Esophagus (tissue), 2 donors: Measurements from ENCODE around the gene GPBAR1. TPM values are rescaled to one million over a fixed set of nuclear protein-coding genes. Genes with fewer than 3 reads are reported as not detected.
"Not testable (repeated sequence)": the region's sequence is repeated elsewhere in the genome, so short reads cannot be mapped to it uniquely, and the experiment has no call there.

Experiments used
- H3K27ac ChIP-seq, 2 donors: one replicate each; pipeline ENCODE4 v1.5.1; 2013; ENCODE audit warnings: low read depth in 2 of 2, mild to moderate bottlenecking in 2 of 2, inconsistent platforms in 1 of 2, low read length in 1 of 2, moderate library complexity in 1 of 2
- H3K27me3 ChIP-seq, 2 donors: one replicate each; pipeline ENCODE4 v1.6.1; 2013; ENCODE audit warnings: low read length in 2 of 2, control low read depth in 1 of 2, mild to moderate bottlenecking in 1 of 2; ENCODE audit not compliant: insufficient read depth in 2 of 2, control insufficient read depth in 1 of 2
- H3K36me3 ChIP-seq, 2 donors: one replicate each; pipeline ENCODE4 v1.6.1; 2013; ENCODE audit warnings: low read length in 1 of 2; ENCODE audit not compliant: control insufficient read depth in 2 of 2, insufficient read depth in 2 of 2
- H3K4me1 ChIP-seq, 2 donors: one replicate each; pipeline ENCODE4 v1.6.1; 2013; ENCODE audit warnings: low read length in 1 of 2; ENCODE audit not compliant: control insufficient read depth in 2 of 2, insufficient read depth in 2 of 2
- H3K4me3 ChIP-seq, 2 donors: one replicate each; pipeline ENCODE4 v1.5.1; 2013; ENCODE audit warnings: low read length in 2 of 2, mild to moderate bottlenecking in 2 of 2, low read depth in 1 of 2, moderate library complexity in 1 of 2
- H3K9me3 ChIP-seq, 2 donors: one replicate each; pipeline ENCODE4 v1.6.1; 2013; ENCODE audit warnings: mild to moderate bottlenecking in 2 of 2, low read depth in 1 of 2, low read length in 1 of 2, moderate library complexity in 1 of 2; ENCODE audit not compliant: control insufficient read depth in 2 of 2, insufficient read depth in 1 of 2
- WGBS, 2 donors: extraction: QIAGEN DNeasy Blood & Tissue Kit; methylation state at CpG; one replicate each; pipeline ENCODE4 v1.1.7; 2013; 5-methylcytosine and 5-hydroxymethylcytosine counted together
- polyA plus RNA-seq, 2 donors: library from polyadenylated mRNA; stranded (reverse); fragments of 200-250 nt; gene quantifications; one replicate each; pipeline ENCODE4 v1.2.3, GENCODE V29; 2013
- donor health status: healthy with polysubstance abuse.
- donor health status: Bipolar disorder and iron deficiency.

The GPBAR1 gene
- polyA plus RNA-seq, 2 donors: 0.29 to 0.45 TPM

- no peak overlapping the region for H3K4me3 ChIP-seq
- H3K36me3 ChIP-seq: no peaks in the 10 kb centered on the region
- no peak overlapping the region for H3K27ac ChIP-seq
- 81 to 86% methylated on average over 4 of the region's 4 CpGs for WGBS, 2 donors
- no peaks in the 10 kb centered on the region for H3K27me3 ChIP-seq
- H3K9me3 ChIP-seq: no peaks in the 10 kb centered on the region
- peaks cover 0 to 8% of the 10 kb centered on the region in 2 donors for H3K4me1 ChIP-seq
Measured at GRCh38 chr2:218300141-218300540, 39.3 kb downstream of the GPBAR1 start.

GRCh38 chr2:218301176-218301819 is 40.5 kb downstream of the GPBAR1 start:
- Histone ChIP-seq H3K36me3 (no peaks in the 10 kb centered on the region), H3K4me3 (no peak overlapping the region), H3K4me1 (peaks cover 0 to 5% of the 10 kb centered on the region in 2 donors), H3K27ac (no peak overlapping the region), H3K9me3 (no peaks in the 10 kb centered on the region), H3K27me3 (no peaks in the 10 kb centered on the region)
- WGBS, 2 donors: 6% methylated on average over 9 of the region's 9 CpGs

GRCh38 chr2:218305383-218305782 is 44.6 kb downstream of the GPBAR1 start:
- H3K27ac ChIP-seq: no peak overlapping the region
- WGBS, 2 donors: 77 to 79% methylated on average over 5 of the region's 5 CpGs
- no peaks in the 10 kb centered on the region for H3K36me3 ChIP-seq
- no peaks in the 10 kb centered on the region for H3K27me3 ChIP-seq
- no peaks in the 10 kb centered on the region for H3K4me1 ChIP-seq
- H3K4me3 ChIP-seq: no peak overlapping the region
- no peaks in the 10 kb centered on the region for H3K9me3 ChIP-seq

- no peaks in the 10 kb centered on the region for H3K27me3 ChIP-seq
- WGBS, 2 donors: 80 to 87% methylated on average over 9 of the region's 9 CpGs
- H3K4me1 ChIP-seq: no peaks in the 10 kb centered on the region
- no peak overlapping the region for H3K27ac ChIP-seq
- H3K4me3 ChIP-seq: no peak overlapping the region
- no peaks in the 10 kb centered on the region for H3K36me3 ChIP-seq
- H3K9me3 ChIP-seq: no peaks in the 10 kb centered on the region
Measured at GRCh38 chr2:218306184-218306920, 45.5 kb downstream of the GPBAR1 start.

- Histone ChIP-seq H3K4me3 (no peak overlapping the region), H3K4me1 (no peaks in the 10 kb centered on the region), H3K27ac (no peak overlapping the region), H3K36me3 (no peaks in the 10 kb centered on the region), H3K9me3 (no peaks in the 10 kb centered on the region), H3K27me3 (no peaks in the 10 kb centered on the region)
- 91 to 92% methylated on average over 6 of the region's 6 CpGs for WGBS, 2 donors
Measured at GRCh38 chr2:218307415-218308090, 46.7 kb downstream of the GPBAR1 start.

- Histone ChIP-seq H3K9me3 (no peaks in the 10 kb centered on the region), H3K27ac (no peak overlapping the region), H3K4me3 (no peak overlapping the region), H3K36me3 (no peaks in the 10 kb centered on the region), H3K4me1 (no peaks in the 10 kb centered on the region), H3K27me3 (no peaks in the 10 kb centered on the region)
- 75 to 89% methylated on average over 11 of the region's 11 CpGs for WGBS, 2 donors
Measured at GRCh38 chr2:218310853-218311540, 50.2 kb downstream of the GPBAR1 start.

GRCh38 chr2:218311541-218312266 is 50.9 kb downstream of the GPBAR1 start:
- not testable (repeated sequence) for H3K4me3 ChIP-seq, H3K9me3 ChIP-seq, H3K27ac ChIP-seq, H3K4me1 ChIP-seq, H3K36me3 ChIP-seq, H3K27me3 ChIP-seq
- WGBS, 2 donors: 73 to 81% methylated on average over 11 of the region's 11 CpGs

- WGBS, 2 donors: 50 to 53% methylated on average over 2 of the region's 2 CpGs
- Histone ChIP-seq H3K4me3 (no peak overlapping the region), H3K36me3 (no peaks in the 10 kb centered on the region), H3K4me1 (peaks cover 0 to 2% of the 10 kb centered on the region in 2 donors), H3K27ac (no peak overlapping the region), H3K27me3 (no peaks in the 10 kb centered on the region), H3K9me3 (no peaks in the 10 kb centered on the region)
Measured at GRCh38 chr2:218312267-218312756, 51.5 kb downstream of the GPBAR1 start.

GRCh38 chr2:218313356-218313755 is 52.5 kb downstream of the GPBAR1 start:
- Histone ChIP-seq H3K27me3 (no peaks in the 10 kb centered on the region), H3K27ac (no peak overlapping the region), H3K36me3 (no peaks in the 10 kb centered on the region), H3K9me3 (no peaks in the 10 kb centered on the region), H3K4me1 (peaks cover 0 to 2% of the 10 kb centered on the region in 2 donors), H3K4me3 (no peak overlapping the region)
- WGBS, 2 donors: 92 to 95% methylated on average over 1 of the region's 1 CpG
